ENCODE results near the gene FHOD3.

DNA sequence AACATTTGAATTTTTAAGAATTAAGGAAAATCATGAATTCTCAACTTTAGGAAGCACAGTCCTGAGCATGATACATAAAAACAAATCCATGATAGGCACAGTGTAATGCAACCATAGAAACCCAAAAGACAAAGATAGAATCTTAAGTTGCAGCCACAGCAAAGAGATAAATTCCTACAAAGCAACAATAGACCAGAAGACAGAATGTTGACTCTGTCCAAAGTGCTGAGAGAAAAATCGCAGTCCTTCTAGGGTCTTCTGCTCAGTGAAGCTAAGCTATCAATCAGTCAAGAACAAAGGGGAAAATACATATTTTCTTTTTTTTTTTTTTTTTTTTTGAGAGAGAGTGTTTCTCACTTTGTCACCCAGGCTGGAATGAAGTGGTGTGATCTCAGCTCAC, 22.0 kb upstream of the FHOD3 start:
- no peak for TF ChIP-seq POLR2A (IDR thresholded peaks at IDR 0.05; ENCODE audit: low read depth)
- TF ChIP-seq, protein P1, sequence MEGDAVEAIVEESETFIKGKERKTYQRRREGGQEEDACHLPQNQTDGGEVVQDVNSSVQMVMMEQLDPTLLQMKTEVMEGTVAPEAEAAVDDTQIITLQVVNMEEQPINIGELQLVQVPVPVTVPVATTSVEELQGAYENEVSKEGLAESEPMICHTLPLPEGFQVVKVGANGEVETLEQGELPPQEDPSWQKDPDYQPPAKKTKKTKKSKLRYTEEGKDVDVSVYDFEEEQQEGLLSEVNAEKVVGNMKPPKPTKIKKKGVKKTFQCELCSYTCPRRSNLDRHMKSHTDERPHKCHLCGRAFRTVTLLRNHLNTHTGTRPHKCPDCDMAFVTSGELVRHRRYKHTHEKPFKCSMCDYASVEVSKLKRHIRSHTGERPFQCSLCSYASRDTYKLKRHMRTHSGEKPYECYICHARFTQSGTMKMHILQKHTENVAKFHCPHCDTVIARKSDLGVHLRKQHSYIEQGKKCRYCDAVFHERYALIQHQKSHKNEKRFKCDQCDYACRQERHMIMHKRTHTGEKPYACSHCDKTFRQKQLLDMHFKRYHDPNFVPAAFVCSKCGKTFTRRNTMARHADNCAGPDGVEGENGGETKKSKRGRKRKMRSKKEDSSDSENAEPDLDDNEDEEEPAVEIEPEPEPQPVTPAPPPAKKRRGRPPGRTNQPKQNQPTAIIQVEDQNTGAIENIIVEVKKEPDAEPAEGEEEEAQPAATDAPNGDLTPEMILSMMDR (IDR thresholded peaks at IDR 0.05) = no peak

All from esophagus muscularis mucosa (tissue), 3 donors.